ENCODE results near the gene EVI2A.
"Not testable (repeated sequence)": the region's sequence is repeated elsewhere in the genome, so short reads cannot be mapped to it uniquely, and the experiment has no call there.

EVI2A gene

GRCh38 chr17:31311526-31311925, 9.9 kb downstream of the EVI2A start:
- no peak for DNase-seq

GRCh38 chr17:31310886-31311285, 10.5 kb downstream of the EVI2A start:
- DNase-seq = no peak

GRCh38 chr17:31310260-31310659, 11.2 kb downstream of the EVI2A start:
- DNase-seq = no peak

GRCh38 chr17:31309556-31309955, 11.9 kb downstream of the EVI2A start:
- DNase-seq = no peak

GRCh38 chr17:31308372-31309334, 12.8 kb downstream of the EVI2A start:
- no peak for DNase-seq

GRCh38 chr17:31307640-31308039, 13.8 kb downstream of the EVI2A start:
- DNase-seq = no peak

GRCh38 chr17:31299624-31300023, 21.8 kb downstream of the EVI2A start:
- DNase-seq = no peak

GRCh38 chr17:31297090-31297489, 24.3 kb downstream of the EVI2A start, which contains the start of gene OMG:
Gene OMG, minus strand, starts transcription at chr17:31297239. Its CDS starts 908 bp downstream, at chr17:31296331.
- DNase-seq = no peak

GRCh38 chr17:31296142-31296541, 25.3 kb downstream of the EVI2A start:
- no peak for DNase-seq

- no peak for DNase-seq
Observed at GRCh38 chr17:31295489-31295871, 25.9 kb downstream of the EVI2A start.

GRCh38 chr17:31294820-31295488, 26.5 kb downstream of the EVI2A start:
- no peak for DNase-seq

- DNase-seq = no peak
Observed at GRCh38 chr17:31294231-31294630, 27.2 kb downstream of the EVI2A start.

- DNase-seq = no peak
Observed at GRCh38 chr17:31293581-31293980, 27.8 kb downstream of the EVI2A start.

GRCh38 chr17:31291820-31292219, 29.6 kb downstream of the EVI2A start:
- no peak for DNase-seq

GRCh38 chr17:31289790-31290189, 31.6 kb downstream of the EVI2A start:
- no peak for DNase-seq

GRCh38 chr17:31287932-31288331, 33.5 kb downstream of the EVI2A start:
- DNase-seq = not testable (repeated sequence)

- DNase-seq = no peak
Observed at GRCh38 chr17:31286587-31286986, 34.8 kb downstream of the EVI2A start.

- no peak for DNase-seq
Observed at GRCh38 chr17:31283841-31284240, 37.6 kb downstream of the EVI2A start.

- DNase-seq = no peak
Observed at GRCh38 chr17:31281061-31281460, 40.4 kb downstream of the EVI2A start.

GRCh38 chr17:31279401-31279800, 42.0 kb downstream of the EVI2A start:
- DNase-seq = no peak

- DNase-seq = no peak
Observed at GRCh38 chr17:31275116-31275515, 46.3 kb downstream of the EVI2A start.

GRCh38 chr17:31274252-31274651, 47.2 kb downstream of the EVI2A start:
- peak; percentile 89 for DNase-seq

GRCh38 chr17:31273516-31273915, 47.9 kb downstream of the EVI2A start:
- DNase-seq = no peak

GRCh38 chr17:31272803-31273202, 48.6 kb downstream of the EVI2A start:
- DNase-seq = no peak
